GM23338 (cell line): ENCODE results near the gene BCAR3. TPM values are rescaled to one million over a fixed set of nuclear protein-coding genes. Genes with fewer than 3 reads are reported as not detected.

Experiments
- ATAC-seq: fragments of 200-7000 bp; cut with Tn5 transposase; 3 replicates; pipeline ENCODE4 v1.9.1; 2020
- DNase-seq: peaks from one replicate; pipeline ENCODE4 v3.0.0-alpha.2; 2015; ENCODE audit warnings: low spot score
- H2AFZ ChIP-seq: fragments of 200-600 bp; sonication (generic); 2 replicates; pipeline ENCODE4 v1.8.0; 2016; ENCODE audit warnings: antibody characterized with exemption, mild to moderate bottlenecking, moderate library complexity
- H3F3A ChIP-seq: fragments of 200-600 bp; sonication (generic); replicated peaks from 2 replicates; pipeline ENCODE4 v1.8.0; 2017; ENCODE audit warnings: antibody characterized with exemption, mixed run types, low read depth
- H3K27ac ChIP-seq: fragments of 200-600 bp; sonication (generic); 2 replicates; pipeline ENCODE4 v1.6.1; 2016; ENCODE audit warnings: low read depth
- H3K27me3 ChIP-seq: fragments of 200-600 bp; sonication (generic); 2 replicates; pipeline ENCODE4 v1.8.0; 2016; ENCODE audit warnings: mild to moderate bottlenecking, mixed run types, moderate library complexity; ENCODE audit not compliant: insufficient read depth
- H3K36me3 ChIP-seq: fragments of 200-600 bp; sonication (generic); 2 replicates; pipeline ENCODE4 v1.8.0; 2016; ENCODE audit warnings: mild to moderate bottlenecking; ENCODE audit not compliant: insufficient read depth
- H3K4me1 ChIP-seq: fragments of 200-600 bp; sonication (generic); 2 replicates; pipeline ENCODE4 v1.8.0; 2016; ENCODE audit warnings: mild to moderate bottlenecking, moderate library complexity; ENCODE audit not compliant: insufficient read depth
- H3K4me2 ChIP-seq: fragments of 200-600 bp; sonication (generic); 2 replicates; pipeline ENCODE4 v1.7.1; 2017; ENCODE audit warnings: mixed run types
- H3K4me3 ChIP-seq: fragments of 200-600 bp; sonication (generic); 2 replicates; pipeline ENCODE4 v1.6.1; 2016; ENCODE audit warnings: mixed run types
- H3K79me2 ChIP-seq: fragments of 200-600 bp; sonication (generic); replicated peaks from 2 replicates; pipeline ENCODE4 v1.8.0; 2017; ENCODE audit warnings: mild to moderate bottlenecking; ENCODE audit not compliant: insufficient read depth
- H3K9me2 ChIP-seq: fragments of 200-600 bp; sonication (generic); 2 replicates; pipeline ENCODE4 v1.8.0; 2017; ENCODE audit not compliant: insufficient read depth
- H4K20me1 ChIP-seq: fragments of 200-600 bp; sonication (generic); replicated peaks from 2 replicates; pipeline ENCODE4 v1.8.0; 2017; ENCODE audit warnings: mild to moderate bottlenecking; ENCODE audit not compliant: insufficient read depth
- H3K27ac Mint-ChIP-seq: 2 replicates; pipeline ENCODE4 v1.8.0; 2020; ENCODE audit warnings: inconsistent platforms, mild to moderate bottlenecking, moderate library complexity, mixed read lengths
- H3K27me3 Mint-ChIP-seq: 3 replicates; pipeline ENCODE4 v1.8.0; 2022; ENCODE audit warnings: low read depth, mild to moderate bottlenecking, moderate library complexity, mixed read lengths, inconsistent platforms; ENCODE audit not compliant: insufficient read depth, poor library complexity
- H3K36me3 Mint-ChIP-seq: 3 replicates; pipeline ENCODE4 v1.8.0; 2021; ENCODE audit warnings: low read depth, mild to moderate bottlenecking, inconsistent platforms, moderate library complexity, mixed read lengths
- H3K4me1 Mint-ChIP-seq: 3 replicates; pipeline ENCODE4 v1.8.0; 2020; ENCODE audit warnings: mild to moderate bottlenecking, inconsistent platforms, mixed read lengths
- H3K4me3 Mint-ChIP-seq: 3 replicates; pipeline ENCODE4 v1.8.0; 2021; ENCODE audit warnings: moderate library complexity, mild to moderate bottlenecking, inconsistent platforms, mixed read lengths
- H3K9me3 Mint-ChIP-seq: 3 replicates; pipeline ENCODE4 v1.8.0; 2020; ENCODE audit warnings: moderate library complexity, mild to moderate bottlenecking, inconsistent platforms, mixed read lengths
- CREB1 ChIP-seq: fragments of 250-450 bp; sonication (Bioruptor Pico); IDR thresholded peaks from 2 replicates; pipeline ENCODE4 v1.5.0; 2020; ENCODE audit warnings: low read depth, mild to moderate bottlenecking, moderate library complexity
- CTCF ChIP-seq, 2 experiments: fragments of 200-600 bp in 1 of 2; sonication (generic) in 1 of 2; conservative IDR thresholded peaks; 2 replicates each; pipeline versions ENCODE4 v1.5.1 to v1.6.1; 2016 to 2017; ENCODE audit warnings: antibody characterized with exemption in 2 of 2, low read depth in 2 of 2, mild to moderate bottlenecking in 2 of 2, moderate library complexity in 1 of 2
- ETS1 ChIP-seq: IDR thresholded peaks from 2 replicates; pipeline ENCODE4 v1.6.1; 2016; ENCODE audit warnings: antibody characterized with exemption
- EZH2 ChIP-seq: fragments of 200-600 bp; sonication (generic); IDR thresholded peaks from one replicate; pipeline ENCODE4 v1.8.0; 2017; ENCODE audit warnings: antibody characterized with exemption, mild to moderate bottlenecking, low read depth; ENCODE audit not compliant: unreplicated experiment
- JUNB ChIP-seq: IDR thresholded peaks from one replicate; pipeline ENCODE4 v1.6.1; 2016; ENCODE audit warnings: antibody characterized with exemption; ENCODE audit not compliant: unreplicated experiment
- NANOG ChIP-seq: IDR thresholded peaks from 2 replicates; pipeline ENCODE4 v1.6.1; 2016; ENCODE audit warnings: antibody characterized with exemption, borderline replicate concordance
- REST ChIP-seq: IDR thresholded peaks from one replicate; pipeline ENCODE4 v1.6.1; 2018; ENCODE audit warnings: antibody characterized with exemption; ENCODE audit not compliant: unreplicated experiment
- STAT1 ChIP-seq: IDR thresholded peaks from one replicate; pipeline ENCODE4 v1.6.1; 2016; ENCODE audit warnings: antibody characterized with exemption; ENCODE audit not compliant: unreplicated experiment
- ZNF462 ChIP-seq: fragments of 250-450 bp; sonication (Bioruptor Pico); IDR thresholded peaks from 2 replicates; pipeline ENCODE4 v1.5.0; 2020; ENCODE audit warnings: mild to moderate bottlenecking, moderate library complexity
- polyA plus RNA-seq: library from polyadenylated mRNA; unstranded; fragments of >200 nt; fragmentation: Nextera tagmentation; extraction: Ambion mirVana; gene quantifications from 2 replicates; pipeline ENCODE4 v1.2.1, GENCODE V29; 2016
- total RNA-seq: library from RNA; depleted of rRNA; stranded (reverse); fragments of >200 nt; shearing (Covaris generic); gene quantifications from 2 replicates; pipeline ENCODE4 v1.2.3, GENCODE V29; 2014

Gene BCAR3
- total and polyA plus RNA-seq, 2 experiments from 2014 or later, result 5.5 to 9.7 TPM

- TF ChIP-seq REST, result no peak
- TF ChIP-seq EZH2, result no peak
- no peak for TF ChIP-seq ETS1
- no peak for TF ChIP-seq CREB1 (CRISPR knock-in tag)
- no peak for TF ChIP-seq NANOG
- no peak for TF ChIP-seq CTCF (conservative IDR thresholded peaks at IDR 0.05; ENCODE audit: low read depth in 2 of 2)
- no peak for TF ChIP-seq STAT1
These were observed 11.5 kb downstream of the BCAR3 start (continued) for GRCh38 chr1:93670141-93670540.

GRCh38 chr1:93669369-93669768 lies 12.3 kb downstream of the BCAR3 start:
- Histone ChIP-seq H3K4me1 (peaks cover 20% of the 10 kb centered on the region), H2AFZ (no peak overlapping the region), H3K79me2 (peaks cover 7% of the 10 kb centered on the region), H3K9me2 (no peaks in the 10 kb centered on the region), H3K4me2 (no peak overlapping the region), H3K36me3 (peaks cover 8% of the 10 kb centered on the region), H3K4me3 (no peak overlapping the region), H3K27me3 (no peaks in the 10 kb centered on the region), H3K27ac (no peak overlapping the region), H3F3A (no peaks in the 10 kb centered on the region), H4K20me1 (no peaks in the 10 kb centered on the region)
- no peak for ATAC-seq
- H3K27me3 Mint-ChIP-seq, result peaks cover 11% of the 10 kb centered on the region
- H3K9me3 Mint-ChIP-seq, result no peaks in the 10 kb centered on the region
- peaks cover 3% of the 10 kb centered on the region; the same call in 2 of the 3 replicates for H3K36me3 Mint-ChIP-seq
- DNase-seq, result no peak
- H3K4me1 Mint-ChIP-seq, result peaks cover 22% of the 10 kb centered on the region
- no peak overlapping the region for H3K4me3 Mint-ChIP-seq
- H3K27ac Mint-ChIP-seq, result no peak overlapping the region
- no peak for TF ChIP-seq JUNB
- TF ChIP-seq ETS1, result no peak
- TF ChIP-seq ZNF462 (CRISPR knock-in tag), result no peak
